HG02588 (cell line): ENCODE results near the gene C1S.
"Not testable (repeated sequence)": the region's sequence is repeated elsewhere in the genome, so short reads cannot be mapped to it uniquely, and the experiment has no call there.

ENCODE experiments used
- ATAC-seq: cut with Tn5 transposase; IDR thresholded peaks from one replicate; pipeline ENCODE4 v1.9.1; 2021; ENCODE audit warnings: mild to moderate bottlenecking, moderate library complexity; ENCODE audit not compliant: unreplicated experiment

Gene C1S

DNA sequence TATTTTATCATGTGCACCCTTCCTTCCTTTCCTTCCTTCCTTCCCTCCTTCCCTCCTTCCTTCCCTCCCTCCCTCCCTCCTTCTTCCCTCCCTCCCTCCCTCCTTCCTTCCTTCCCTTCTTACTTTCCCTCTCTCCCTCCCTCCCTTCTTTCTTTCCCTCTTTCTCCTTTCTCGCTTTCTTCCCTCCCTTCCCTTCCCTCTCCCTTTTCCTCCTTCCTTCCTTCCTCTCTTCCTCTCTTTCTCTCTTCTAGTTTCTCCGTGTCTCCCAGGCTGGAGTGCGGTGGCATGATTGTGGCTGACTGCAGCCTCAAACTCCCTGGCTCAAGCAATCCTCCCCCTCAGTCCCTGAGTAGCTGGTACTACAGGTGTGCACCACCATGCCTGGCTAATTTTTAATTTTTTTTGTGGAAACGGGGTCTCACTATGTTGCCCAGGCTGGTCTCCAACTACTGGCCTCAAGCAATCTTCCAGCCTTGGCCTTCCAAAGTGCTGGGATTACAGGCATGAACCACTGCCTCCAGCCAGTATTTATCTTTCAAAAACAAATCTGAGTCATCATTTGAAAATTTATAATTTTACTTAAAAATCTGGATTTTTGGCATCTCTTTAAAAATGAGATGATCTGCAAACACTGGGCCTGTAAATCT is 40.7 kb downstream of the C1S start:
- ATAC-seq = no peak

DNA sequence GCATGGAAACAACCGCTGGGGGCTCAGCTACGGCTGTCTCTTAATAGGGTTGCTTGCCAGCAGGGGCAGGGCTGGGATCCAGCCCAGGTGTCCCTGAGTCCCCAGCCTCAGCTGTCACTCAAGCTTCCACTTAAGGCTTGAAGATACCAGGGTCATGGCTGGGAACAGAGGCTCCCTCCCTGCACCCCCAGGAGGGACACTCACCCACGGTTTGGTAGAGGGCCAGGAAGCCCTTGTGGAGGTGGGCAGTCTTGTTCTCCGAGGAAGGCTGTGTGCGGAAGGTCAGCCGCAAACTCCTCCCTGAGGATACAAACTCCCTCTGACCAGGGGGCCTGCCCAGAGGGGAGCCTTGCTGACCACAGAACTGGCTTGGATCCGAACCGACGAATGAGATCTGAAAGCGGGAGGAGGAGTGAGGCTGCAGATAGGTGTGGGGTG is 41.2 kb downstream of the C1S start:
- ATAC-seq = no peak

DNA sequence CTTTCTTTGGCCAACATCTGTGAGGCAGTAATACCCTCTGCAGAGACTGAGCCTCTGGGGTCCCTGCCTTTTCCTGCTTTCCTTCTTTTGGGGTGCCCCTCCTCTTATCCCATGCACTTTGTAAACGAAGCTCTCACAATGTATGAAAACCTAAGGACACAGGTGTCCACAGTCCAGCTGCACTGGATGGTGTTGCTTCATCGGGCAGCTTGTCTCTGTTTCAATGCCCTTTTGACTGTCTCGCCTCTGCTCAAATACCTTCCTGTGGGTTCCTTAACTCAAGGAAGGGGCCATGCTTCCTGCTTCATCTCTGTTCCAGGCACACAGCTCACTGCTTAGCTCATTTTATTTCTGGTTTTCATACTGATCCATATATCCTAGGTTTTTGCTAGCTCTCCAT is 42.1 kb downstream of the C1S start:
- no peak for ATAC-seq

DNA sequence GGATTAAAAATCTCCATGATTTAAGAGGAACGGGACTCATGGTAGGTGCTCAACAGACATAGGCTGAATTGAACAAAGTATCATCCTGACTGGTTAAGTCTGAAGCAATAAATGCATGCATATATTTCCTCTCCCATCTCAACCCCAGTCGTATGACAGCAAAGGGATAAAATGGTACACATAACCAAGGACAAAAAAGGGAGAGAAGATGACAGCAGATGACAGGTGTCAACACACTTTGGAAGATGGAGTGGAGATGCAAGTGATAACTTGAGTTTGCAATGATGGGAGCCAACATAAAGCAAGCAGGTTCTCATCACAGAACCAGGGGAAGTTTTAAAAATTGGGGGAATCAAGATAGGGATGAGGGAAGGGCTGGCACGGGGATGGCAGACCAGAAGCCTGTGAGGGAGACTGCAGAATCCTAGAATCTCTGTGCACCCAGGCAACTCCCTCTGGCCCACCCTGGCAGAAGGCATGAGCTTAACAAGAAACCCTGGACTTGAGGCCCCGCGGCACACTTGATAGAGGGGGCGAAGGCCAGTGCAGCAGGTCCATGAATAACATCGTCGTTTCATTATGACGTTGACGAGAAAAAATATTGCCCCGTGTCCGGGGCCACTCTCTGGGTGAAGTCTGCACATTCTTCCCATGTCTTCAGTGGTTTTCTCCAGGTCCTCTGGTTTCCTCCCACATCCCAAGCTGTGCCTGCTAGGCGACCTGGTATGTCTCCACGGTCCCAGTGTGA is 43.5 kb downstream of the C1S start:
- no peak for ATAC-seq

DNA sequence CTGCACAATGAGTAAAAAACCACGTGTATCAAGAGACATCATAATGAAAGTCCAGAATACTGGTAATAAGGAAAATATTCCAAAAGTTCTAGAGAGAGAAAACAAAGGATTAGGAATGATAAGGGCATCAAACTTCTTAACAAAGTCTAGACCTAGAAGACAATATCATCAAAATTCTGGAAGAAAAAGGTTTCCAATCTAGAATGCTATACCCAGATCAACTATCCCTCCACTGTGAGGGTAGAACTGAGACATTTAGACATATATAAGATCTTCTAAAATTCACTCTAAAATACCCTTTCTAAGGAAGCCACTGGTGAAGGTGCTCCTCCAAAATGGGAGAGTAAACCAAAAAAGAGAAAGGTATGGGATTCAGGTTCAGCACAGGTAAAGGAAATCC is 45.6 kb downstream of the C1S start:
- ATAC-seq = no peak

DNA sequence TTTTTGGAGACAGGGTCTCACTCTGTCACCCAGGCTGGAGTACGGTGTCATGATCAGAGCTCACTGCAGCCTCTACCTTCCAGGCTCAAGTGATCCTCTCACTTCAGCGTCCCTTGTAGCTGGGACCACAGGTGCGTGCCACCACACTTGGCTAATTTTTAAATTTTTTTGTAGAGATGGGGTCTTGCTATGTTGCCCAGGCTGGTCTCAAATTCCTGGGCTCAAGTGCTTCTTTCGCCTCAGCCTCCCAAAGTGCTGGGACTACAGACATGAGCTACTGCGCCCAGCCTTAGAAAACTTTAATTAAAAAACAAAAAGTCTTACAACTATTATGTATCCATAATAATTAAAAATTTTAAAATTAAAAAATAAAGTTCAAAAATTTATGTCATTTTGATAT is 46.7 kb downstream of the C1S start:
- ATAC-seq = not testable (repeated sequence)

DNA sequence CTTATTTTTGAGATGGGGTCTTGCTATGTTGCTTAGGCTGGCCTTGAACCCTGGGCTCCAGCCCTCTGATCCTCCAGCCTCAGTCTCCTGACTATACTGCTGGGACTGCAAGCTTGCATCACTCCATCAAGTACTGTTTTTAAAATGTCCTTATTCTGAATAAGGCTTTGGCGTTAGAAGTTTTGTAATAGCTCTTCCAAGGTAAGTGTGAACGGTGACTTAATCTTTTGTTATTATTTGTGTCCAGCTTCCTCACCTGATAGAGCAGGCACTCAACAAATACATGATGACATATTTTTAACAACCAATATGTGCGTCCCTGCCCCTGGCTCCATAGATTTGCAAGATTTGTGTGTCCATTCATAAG is 47.1 kb downstream of the C1S start:
- ATAC-seq = no peak

DNA sequence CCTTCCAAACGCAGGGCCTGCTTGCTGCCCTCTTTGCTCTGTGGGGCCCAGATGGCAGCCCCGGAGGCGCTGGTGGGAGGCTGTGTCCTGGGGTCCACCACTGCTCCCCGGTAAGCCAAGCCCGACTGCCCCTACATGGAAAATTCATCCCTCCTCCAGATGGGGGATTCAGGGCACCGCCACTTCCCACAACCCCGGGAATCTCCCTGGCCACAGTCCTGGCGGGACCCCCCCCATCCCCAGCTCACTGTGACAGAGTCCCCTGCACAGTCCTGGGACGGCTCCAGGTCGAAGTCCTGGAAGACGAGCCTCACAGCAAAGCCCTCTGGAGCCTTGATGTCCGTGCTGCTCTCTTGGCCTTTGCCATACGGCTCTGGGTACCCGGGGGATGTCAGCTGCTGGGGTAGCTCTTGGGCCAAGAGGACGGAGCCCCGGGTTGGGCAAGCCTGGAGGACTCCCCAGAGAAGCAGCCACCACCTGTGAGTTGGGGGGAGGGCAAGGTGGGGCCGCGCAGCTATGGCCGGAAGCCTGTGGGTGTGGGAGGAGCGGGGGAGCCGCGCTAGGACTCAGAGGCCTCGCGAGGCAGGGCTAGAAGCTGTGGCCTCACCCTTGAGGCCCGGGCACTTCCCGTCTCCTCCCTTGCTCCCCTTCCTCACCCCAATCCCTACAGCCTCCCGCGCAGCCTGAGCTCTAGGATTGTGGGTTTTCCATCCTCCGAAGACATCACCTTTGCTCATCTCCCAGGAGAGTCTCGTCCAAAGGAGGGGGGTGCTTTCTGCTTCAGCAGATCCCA is 47.7 kb downstream of the C1S start:
- peak; percentile 91 for ATAC-seq

DNA sequence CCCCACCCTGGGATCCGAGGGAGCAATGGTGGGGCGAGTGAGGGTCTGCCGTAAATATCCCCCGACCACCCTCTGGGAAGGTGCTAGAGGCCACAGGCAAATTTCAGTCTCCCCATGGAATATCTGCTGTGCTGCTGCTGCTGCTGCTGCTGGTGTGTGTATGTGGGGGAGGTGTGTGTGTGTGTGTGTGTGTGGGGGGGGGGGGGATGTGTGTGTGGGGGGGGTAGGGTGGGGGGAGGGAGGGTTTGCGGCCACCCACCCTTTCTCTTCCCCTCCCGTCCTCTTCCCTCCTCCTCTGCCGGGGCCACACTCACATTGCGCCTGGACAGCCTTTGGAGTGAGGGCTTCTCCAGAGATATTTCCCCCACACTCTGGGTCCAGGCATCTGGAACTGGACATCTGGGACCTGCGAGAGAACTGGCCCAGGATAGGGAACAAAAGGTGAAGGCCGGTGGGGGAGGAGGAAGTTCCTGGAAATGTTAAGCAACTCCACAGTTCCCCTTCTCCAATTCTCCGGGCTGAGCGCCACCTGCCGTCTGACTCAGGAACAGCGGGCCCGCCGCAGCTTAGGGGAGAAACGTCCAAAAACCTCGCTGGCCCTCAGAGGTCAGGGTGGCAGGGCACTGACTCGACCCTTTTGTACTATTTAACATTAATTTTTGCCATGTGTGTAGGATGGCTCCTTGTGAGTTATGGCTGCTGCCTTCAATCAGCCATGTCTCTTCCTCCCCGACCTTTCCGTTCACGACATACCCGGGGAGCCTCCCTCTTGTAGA is 48.5 kb downstream of the C1S start, which contains the start of gene C1RL:
C1RL (minus strand) TSS at position 419 of the 776 bp plus-strand sequence; CDS start at position 385, 34 bp downstream.
- ATAC-seq = no peak

DNA sequence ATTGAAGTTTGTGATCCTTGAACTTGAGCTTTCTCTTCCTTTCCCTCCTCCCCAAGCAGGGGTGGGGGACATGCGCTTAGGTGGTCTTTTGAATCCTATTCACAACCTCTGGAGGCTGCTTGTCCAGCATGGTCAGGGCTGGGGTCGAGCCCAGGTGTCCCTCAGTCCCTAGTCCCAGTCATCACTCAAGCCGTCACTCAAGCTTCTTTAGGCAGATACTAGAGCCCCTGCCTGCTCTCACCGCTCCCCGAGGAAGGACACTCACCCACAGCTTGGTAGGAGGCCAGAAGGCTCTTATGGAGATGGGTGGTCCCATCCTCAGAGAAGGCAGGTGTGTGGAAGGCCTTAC is 49.0 kb downstream of the C1S start:
- ATAC-seq = no peak

DNA sequence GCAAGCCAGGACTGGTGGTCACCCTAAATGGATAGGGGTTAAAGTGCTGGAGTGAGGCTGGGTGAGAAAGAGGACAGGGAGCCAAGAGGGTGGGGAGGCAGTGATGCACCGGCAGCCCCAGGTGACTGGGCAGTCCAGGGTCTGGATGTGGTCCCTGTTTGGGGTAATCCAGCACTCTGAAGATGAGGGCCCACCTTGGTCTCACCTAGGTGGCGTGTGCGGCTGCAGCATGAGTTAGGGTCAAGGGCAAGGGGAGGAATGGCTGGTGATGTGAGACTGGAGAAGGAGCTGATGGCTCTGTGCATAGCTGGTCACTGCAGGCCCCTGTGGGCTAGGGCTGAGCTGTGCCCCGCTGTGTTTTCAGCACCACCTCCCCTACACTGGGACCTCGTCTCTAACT is 50.1 kb downstream of the C1S start:
- ATAC-seq = no peak

DNA sequence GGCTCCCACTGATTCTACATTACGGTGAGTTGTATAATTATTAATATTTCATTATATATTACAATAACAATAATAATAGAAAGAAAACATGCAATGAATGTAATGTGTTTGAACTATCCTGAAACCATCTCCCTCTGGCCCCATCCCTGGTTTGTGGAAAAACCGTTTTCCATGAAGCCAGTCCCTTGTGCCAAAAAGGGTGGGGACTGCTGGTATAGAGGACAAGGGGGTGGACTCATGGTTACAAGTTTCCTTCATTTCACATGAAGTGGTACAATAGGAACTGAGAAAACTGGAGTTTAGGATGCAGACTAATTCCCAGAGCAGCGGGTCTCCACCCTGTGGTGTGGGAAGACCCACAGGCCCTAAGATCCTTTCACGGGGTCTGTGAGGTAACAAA is 51.5 kb downstream of the C1S start:
- no peak for ATAC-seq

DNA sequence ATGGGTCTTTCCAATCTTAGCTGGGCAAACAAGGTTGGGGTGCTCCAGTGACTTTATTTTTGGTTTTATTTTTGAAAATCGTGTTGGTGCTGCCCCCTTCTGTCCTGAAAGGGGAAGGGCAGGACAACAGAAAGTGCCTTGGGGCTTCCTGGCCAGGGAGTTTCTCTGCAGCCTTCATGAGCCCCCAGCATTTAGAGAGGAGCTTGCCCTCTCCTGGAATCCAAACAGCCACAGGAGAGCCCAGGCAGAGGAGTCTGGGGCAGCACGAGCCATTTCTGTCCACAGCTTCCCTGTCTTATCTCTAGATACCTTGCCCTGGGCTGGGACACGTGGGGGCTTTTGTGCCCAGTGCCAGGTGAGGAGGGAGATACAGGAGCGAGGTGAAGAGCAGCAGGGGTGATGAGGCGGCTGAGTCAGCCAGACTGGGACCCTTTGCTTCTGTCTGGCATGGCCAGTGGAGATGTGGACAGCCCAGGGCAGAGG is 52.9 kb downstream of the C1S start:
- no peak for ATAC-seq

DNA sequence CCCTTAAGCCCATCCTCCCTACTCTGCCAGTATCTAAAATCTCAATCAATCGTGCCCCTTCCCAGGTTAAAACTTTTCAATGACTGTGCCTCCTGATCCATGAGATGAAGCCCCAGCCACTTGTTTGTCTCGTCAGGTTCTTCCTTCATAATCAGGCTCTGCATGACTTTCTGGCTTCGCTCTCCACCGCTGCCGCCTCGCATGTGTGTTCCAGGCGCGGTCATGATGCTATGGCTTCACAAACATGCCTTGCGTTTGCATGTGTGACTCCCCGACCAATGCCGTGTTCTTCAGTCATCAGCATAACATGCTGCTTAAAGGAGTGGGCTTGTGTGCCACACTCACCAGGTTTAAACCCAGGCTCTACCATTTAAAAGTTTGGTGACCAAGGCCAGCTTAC is 53.5 kb downstream of the C1S start:
- no peak for ATAC-seq

DNA sequence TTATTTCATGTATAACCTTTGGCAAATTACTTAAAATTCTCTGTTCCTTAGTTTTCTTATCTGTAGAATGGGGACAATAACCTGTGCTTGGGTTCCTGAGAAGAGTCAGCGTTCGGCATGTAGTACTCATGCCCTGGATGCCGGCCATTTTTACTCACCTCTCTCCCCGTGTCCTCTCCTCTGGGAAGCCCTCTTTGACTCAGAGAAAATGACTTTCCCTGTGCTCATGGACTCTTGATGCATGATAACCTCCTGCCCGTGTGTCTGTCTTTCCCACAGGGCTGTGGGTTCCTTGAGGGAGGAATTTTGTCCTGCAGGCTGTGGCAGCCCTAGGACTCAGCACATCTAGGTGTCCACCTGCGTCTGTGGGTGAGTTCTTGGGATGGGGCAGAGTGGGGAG is 54.3 kb downstream of the C1S start:
- ATAC-seq = no peak

DNA sequence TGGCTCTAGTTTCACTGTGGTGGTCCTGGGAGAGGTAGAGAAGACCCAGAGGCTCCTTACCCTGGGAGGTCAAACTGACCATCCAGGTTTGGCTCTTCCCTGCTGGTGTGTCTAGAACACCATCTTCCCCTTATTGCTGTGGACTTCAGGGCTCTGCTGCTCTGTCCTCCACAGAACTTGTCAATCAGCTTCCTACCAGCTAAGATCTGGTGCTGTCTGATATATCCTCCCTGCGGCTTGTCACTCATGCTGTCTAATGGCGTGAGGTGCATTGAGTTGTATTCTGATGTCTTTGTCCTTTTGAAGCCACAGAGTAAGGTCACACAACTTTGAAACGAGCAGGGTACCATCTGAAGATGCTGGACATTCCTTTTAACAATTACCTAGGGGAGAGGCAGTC is 55.7 kb downstream of the C1S start:
- ATAC-seq = no peak

DNA sequence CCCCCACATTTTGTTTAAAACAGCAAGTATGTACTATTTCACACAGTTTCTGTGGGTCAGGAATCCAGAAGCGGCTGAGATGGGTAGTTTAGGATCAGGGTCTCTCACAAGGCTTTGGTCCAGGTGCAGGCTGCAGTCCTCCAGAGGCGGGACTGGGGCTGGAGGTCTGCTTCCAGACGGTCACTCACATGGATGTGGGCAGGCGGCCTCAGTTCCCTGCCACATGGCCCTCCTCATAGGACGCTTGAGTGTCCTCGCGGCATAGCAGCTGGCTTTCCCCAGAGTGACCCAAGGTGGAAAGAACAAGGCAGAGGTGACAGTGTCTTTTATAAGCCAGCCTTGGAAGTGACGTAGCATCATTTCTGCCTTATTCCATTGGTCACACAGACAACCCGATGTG is 56.4 kb downstream of the C1S start:
- no peak for ATAC-seq

DNA sequence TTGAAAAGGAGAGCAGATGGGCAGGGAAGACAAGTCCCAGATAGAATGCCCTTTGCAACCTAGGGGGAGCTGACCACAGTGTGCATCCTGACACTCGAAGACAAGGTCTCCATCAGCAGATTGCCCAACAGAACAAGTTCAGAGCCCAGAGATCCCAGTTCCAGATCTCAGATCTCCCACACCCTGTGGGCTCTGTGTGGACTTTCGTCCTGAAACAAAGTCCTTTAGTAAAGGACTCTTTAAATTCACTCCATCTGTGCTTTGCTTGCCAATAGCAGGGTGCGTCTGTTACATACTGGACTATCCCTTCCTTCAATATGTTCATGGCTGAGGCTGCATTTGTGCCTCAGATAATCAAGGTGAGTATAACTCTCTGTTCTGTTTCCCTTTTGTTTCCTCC is 57.2 kb downstream of the C1S start:
- no peak for ATAC-seq

DNA sequence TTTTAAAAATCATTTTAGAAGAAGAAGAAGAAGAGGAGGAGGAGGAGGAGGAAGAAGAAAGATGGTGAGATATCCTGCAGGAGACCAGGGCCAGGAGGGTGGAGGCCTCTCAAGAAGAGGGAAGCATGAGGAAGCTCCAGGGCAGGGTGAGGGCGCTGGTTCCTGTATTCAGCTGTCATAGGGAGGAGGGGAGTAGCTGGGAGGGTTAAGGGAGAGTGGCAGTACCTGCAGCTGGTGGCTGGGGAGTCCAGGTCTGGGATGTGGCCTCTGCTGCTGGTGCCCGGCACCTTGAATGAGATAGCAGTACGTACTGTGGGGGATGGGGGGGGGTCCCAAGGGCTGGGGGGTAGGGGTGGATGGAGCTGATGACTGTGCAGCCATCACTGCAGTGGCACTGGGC is 58.4 kb downstream of the C1S start:
- no peak for ATAC-seq

DNA sequence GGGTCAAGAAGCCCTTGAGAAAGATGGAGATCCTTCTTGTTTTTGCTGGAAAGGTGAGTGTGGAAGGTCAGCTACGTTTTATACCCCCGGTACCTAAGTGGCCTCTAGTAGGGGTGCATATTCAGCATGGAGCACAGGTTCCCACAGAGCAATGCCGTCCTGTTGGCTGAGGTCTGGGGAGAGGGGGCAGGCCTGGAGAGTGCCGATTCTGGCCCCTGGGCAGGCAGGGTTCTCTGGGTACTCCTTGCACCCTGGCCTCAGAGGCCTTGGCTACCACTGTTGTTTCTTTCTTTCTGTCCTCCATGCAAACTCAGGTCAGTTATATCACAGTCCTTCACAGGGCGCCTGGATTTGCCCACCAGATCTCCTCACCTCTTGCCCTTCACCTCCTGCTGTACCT is 59.6 kb downstream of the C1S start:
- no peak for ATAC-seq
